Endothelial cell (in vitro differentiated cells): ENCODE data around the gene ACOXL. TPM values are rescaled to one million over a fixed set of nuclear protein-coding genes. Genes with fewer than 3 reads are reported as not detected.

Experiments
- DNase-seq: peaks from one replicate; pipeline ENCODE4 v3.0.0; 2021; ENCODE audit warnings: low spot score
- H3K27ac Mint-ChIP-seq: one replicate; pipeline ENCODE4 v1.8.0; 2021; ENCODE audit warnings: mixed read lengths, inconsistent platforms; ENCODE audit not compliant: unreplicated experiment
- H3K27me3 Mint-ChIP-seq: one replicate; pipeline ENCODE4 v1.8.0; 2021; ENCODE audit warnings: mild to moderate bottlenecking, moderate library complexity, mixed read lengths, inconsistent platforms; ENCODE audit not compliant: unreplicated experiment
- H3K36me3 Mint-ChIP-seq: one replicate; pipeline ENCODE4 v1.8.0; 2021; ENCODE audit warnings: mild to moderate bottlenecking, low read depth, mixed read lengths, inconsistent platforms; ENCODE audit not compliant: unreplicated experiment
- H3K4me1 Mint-ChIP-seq: one replicate; pipeline ENCODE4 v1.8.0; 2021; ENCODE audit warnings: mild to moderate bottlenecking, mixed read lengths, inconsistent platforms; ENCODE audit not compliant: unreplicated experiment
- H3K4me3 Mint-ChIP-seq: one replicate; pipeline ENCODE4 v1.8.0; 2021; ENCODE audit warnings: mild to moderate bottlenecking, mixed read lengths, inconsistent platforms; ENCODE audit not compliant: unreplicated experiment
- H3K9me3 Mint-ChIP-seq: one replicate; pipeline ENCODE4 v1.8.0; 2021; ENCODE audit warnings: mixed read lengths, inconsistent platforms; ENCODE audit not compliant: unreplicated experiment
- total RNA-seq: library from RNA; stranded (reverse); fragmentation: NEBNext Ultra II Directional; extraction: Animal tissue kit (Norgen Biotek cat#: 25700); gene quantifications from one replicate; pipeline ENCODE4 v1.2.1, GENCODE V29; 2021; ENCODE audit not compliant: unreplicated experiment
- TF ChIP-seq, protein P1 (sequence below): fragments of 200-600 bp; sonication (generic); IDR thresholded peaks from one replicate; pipeline ENCODE4 v1.5.0; 2021; ENCODE audit warnings: antibody characterized with exemption; ENCODE audit not compliant: unreplicated experiment

The ACOXL gene
- total RNA-seq, 1 donor from 2014 or later, result 0.44 TPM

DNA sequence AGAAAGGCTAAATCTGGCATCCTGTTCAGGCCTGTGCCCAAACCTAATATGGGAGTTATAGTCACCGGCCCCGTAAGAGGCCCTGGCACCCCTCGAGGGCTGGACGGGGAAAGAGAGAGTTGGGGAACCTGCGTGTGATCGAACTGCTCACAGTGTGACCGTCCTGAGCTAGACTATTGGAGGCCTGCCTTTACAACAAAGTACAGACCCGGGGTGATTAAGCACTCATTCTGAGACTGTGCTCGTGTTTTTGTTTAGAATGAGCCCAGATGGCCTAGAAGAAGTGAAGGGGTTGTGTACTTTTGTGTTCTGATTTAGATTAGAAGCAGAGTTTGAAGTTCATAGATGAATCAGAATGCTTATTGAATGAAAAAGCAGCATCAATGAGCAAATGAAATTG is 115.3 kb downstream of the ACOXL start:
- no peaks in the 10 kb centered on the region for H3K9me3 Mint-ChIP-seq
- H3K27ac Mint-ChIP-seq, result no peak overlapping the region
- no peak overlapping the region for H3K4me3 Mint-ChIP-seq
- peaks cover 2% of the 10 kb centered on the region for H3K27me3 Mint-ChIP-seq
- TF ChIP-seq, protein P1, sequence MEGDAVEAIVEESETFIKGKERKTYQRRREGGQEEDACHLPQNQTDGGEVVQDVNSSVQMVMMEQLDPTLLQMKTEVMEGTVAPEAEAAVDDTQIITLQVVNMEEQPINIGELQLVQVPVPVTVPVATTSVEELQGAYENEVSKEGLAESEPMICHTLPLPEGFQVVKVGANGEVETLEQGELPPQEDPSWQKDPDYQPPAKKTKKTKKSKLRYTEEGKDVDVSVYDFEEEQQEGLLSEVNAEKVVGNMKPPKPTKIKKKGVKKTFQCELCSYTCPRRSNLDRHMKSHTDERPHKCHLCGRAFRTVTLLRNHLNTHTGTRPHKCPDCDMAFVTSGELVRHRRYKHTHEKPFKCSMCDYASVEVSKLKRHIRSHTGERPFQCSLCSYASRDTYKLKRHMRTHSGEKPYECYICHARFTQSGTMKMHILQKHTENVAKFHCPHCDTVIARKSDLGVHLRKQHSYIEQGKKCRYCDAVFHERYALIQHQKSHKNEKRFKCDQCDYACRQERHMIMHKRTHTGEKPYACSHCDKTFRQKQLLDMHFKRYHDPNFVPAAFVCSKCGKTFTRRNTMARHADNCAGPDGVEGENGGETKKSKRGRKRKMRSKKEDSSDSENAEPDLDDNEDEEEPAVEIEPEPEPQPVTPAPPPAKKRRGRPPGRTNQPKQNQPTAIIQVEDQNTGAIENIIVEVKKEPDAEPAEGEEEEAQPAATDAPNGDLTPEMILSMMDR, result no peak
- DNase-seq, result no peak
- peaks cover 5% of the 10 kb centered on the region for H3K4me1 Mint-ChIP-seq
- no peaks in the 10 kb centered on the region for H3K36me3 Mint-ChIP-seq

DNA sequence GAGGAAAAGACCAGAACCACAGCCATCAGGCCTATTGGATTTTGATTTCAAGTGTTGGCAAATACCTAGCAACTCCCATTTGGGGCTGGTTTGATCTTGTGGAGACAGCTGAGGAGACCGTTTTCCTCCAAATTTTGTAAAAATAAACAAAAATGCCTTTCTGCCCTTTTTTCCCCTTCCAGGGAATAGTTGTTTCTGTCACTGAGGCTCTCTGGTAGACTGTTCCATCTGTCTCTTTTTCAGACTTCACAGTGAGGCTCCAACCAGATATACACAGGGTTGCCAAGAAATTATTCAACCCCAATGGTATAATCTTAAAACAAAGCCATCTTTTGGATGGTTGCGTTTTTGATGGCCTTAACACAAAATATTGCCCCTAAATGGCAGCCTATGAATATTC is 115.7 kb downstream of the ACOXL start:
- Mint-ChIP-seq H3K4me1 (peaks cover 5% of the 10 kb centered on the region), H3K27me3 (peaks cover 2% of the 10 kb centered on the region), H3K27ac (no peak overlapping the region), H3K4me3 (no peak overlapping the region), H3K9me3 (no peaks in the 10 kb centered on the region), H3K36me3 (no peaks in the 10 kb centered on the region)
- TF ChIP-seq, protein P1, result no peak
- no peak for DNase-seq

DNA sequence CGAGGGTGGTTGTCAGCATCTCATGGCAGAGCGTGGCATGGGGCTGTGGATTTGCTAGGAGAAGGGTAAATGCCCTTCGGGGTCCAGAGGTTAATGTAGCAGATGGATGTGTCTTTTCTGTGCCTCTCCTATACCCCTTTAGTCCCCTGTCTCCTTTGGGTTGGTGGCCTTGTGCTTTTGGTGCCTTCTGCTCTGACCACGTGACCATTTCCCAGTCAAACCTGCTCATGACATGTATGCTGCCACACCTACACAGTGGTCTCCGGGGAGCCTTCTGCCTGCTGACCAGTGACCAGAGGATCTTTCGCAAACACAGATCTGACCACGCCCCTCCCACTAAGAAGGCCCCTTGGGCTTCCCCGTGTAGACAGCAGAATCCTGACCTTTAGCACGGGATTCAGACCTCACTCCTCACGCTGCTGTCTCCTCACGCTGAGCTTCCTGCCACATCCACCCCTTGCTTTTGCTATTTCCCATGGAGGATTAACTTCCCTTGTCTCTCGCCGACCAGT is 116.2 kb downstream of the ACOXL start:
- DNase-seq, result no peak
- Mint-ChIP-seq H3K36me3 (no peaks in the 10 kb centered on the region), H3K4me3 (no peak overlapping the region), H3K4me1 (peaks cover 5% of the 10 kb centered on the region), H3K27ac (no peak overlapping the region), H3K27me3 (peaks cover 2% of the 10 kb centered on the region), H3K9me3 (no peaks in the 10 kb centered on the region)
- TF ChIP-seq, protein P1, result no peak

DNA sequence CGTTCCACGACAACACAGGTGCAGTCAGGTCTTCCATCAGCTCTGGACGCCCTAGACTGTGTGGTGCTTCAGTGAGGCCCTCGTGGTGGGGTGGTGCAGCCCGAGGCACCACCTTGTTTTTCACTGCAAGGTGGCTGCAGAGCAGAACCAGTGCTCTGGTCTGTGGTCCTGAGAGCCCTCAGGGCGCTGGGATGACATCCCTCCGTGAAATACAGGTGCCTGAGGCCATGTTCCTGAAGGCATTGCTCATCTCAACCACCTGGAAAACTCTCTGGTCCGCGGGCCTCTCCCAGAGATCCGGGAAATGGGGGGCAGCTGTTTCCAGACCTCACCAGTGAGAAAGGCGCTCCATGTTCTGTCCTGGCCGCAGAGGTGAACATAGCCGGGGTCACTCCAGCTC is 119.2 kb downstream of the ACOXL start:
- Mint-ChIP-seq H3K4me3 (no peak overlapping the region), H3K27me3 (peaks cover 2% of the 10 kb centered on the region), H3K27ac (no peak overlapping the region), H3K9me3 (no peaks in the 10 kb centered on the region), H3K4me1 (peaks cover 8% of the 10 kb centered on the region), H3K36me3 (no peaks in the 10 kb centered on the region)
- TF ChIP-seq, protein P1, result no peak
- DNase-seq, result no peak

DNA sequence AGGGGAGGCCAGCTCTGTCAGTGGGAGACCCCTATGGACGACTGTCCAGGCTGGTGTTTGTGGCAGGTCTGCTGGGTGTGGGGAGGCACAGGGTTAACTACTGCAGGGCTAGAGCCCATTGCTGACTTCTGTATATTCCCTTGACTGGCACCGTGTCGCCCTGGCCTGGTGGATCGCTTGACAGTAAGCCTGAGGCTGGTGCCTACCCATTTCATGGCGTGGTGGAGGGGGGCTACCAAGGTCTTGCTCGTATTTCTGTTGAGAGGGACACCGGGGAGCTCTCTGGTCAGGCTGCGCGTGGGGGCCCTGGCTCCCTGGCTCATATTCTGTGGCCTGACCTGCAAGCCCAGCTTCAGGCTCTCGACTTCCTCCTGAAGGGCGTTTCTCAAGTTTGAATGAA is 119.7 kb downstream of the ACOXL start:
- Mint-ChIP-seq H3K4me3 (no peak overlapping the region), H3K36me3 (no peaks in the 10 kb centered on the region), H3K27ac (no peak overlapping the region), H3K4me1 (peaks cover 8% of the 10 kb centered on the region), H3K27me3 (peaks cover 2% of the 10 kb centered on the region), H3K9me3 (no peaks in the 10 kb centered on the region)
- TF ChIP-seq, protein P1, result no peak
- DNase-seq, result no peak
